ENCODE results near the gene HACD1.

- TF ChIP-seq POLR2A (IDR thresholded peaks at IDR 0.05; ENCODE audit: low read depth, low read length): no peak
- TF ChIP-seq, protein P1, sequence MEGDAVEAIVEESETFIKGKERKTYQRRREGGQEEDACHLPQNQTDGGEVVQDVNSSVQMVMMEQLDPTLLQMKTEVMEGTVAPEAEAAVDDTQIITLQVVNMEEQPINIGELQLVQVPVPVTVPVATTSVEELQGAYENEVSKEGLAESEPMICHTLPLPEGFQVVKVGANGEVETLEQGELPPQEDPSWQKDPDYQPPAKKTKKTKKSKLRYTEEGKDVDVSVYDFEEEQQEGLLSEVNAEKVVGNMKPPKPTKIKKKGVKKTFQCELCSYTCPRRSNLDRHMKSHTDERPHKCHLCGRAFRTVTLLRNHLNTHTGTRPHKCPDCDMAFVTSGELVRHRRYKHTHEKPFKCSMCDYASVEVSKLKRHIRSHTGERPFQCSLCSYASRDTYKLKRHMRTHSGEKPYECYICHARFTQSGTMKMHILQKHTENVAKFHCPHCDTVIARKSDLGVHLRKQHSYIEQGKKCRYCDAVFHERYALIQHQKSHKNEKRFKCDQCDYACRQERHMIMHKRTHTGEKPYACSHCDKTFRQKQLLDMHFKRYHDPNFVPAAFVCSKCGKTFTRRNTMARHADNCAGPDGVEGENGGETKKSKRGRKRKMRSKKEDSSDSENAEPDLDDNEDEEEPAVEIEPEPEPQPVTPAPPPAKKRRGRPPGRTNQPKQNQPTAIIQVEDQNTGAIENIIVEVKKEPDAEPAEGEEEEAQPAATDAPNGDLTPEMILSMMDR (IDR thresholded peaks at IDR 0.05; ENCODE audit: extremely low read depth in 1 of 2, insufficient read depth in 1 of 2, low read depth in 1 of 2, low read length in 2 of 2): no peak
Measured at GRCh38 chr10:17561111-17561510, 56.1 kb downstream of the HACD1 start.

All from endothelial cell of umbilical vein (primary cell).